Parathyroid adenoma (tissue), 2 donors: ENCODE results near the gene MYBPC3.

ENCODE experiments used
- H2AFZ ChIP-seq: fragments of 300-600 bp; sonication (generic); one replicate; pipeline ENCODE4 v1.7.0; 2017; ENCODE audit warnings: antibody characterized with exemption, mild to moderate bottlenecking
- H3K27ac ChIP-seq: fragments of 300-600 bp; sonication (generic); one replicate; pipeline ENCODE4 v1.7.0; 2017
- H3K27me3 ChIP-seq: fragments of 300-600 bp; sonication (generic); one replicate; pipeline ENCODE4 v1.7.0; 2017; ENCODE audit warnings: low read length; ENCODE audit not compliant: control insufficient read depth, insufficient read depth
- H3K36me3 ChIP-seq: fragments of 300-600 bp; sonication (generic); one replicate; pipeline ENCODE4 v1.7.0; 2017; ENCODE audit warnings: low read length; ENCODE audit not compliant: control insufficient read depth, insufficient read depth
- H3K4me1 ChIP-seq: fragments of 300-600 bp; sonication (generic); one replicate; pipeline ENCODE4 v1.7.0; 2017; ENCODE audit warnings: control low read depth
- H3K4me2 ChIP-seq: fragments of 300-600 bp; sonication (generic); one replicate; pipeline ENCODE4 v1.7.0; 2017; ENCODE audit warnings: low read length
- H3K4me3 ChIP-seq: fragments of 300-600 bp; sonication (generic); one replicate; pipeline ENCODE4 v1.7.0; 2017; ENCODE audit warnings: low read depth, low read length
- H3K79me2 ChIP-seq: fragments of 300-600 bp; sonication (generic); one replicate; pipeline ENCODE4 v1.7.0; 2017; ENCODE audit warnings: control low read depth
- H3K9ac ChIP-seq: fragments of 300-600 bp; sonication (generic); one replicate; pipeline ENCODE4 v1.7.0; 2017; ENCODE audit warnings: mild to moderate bottlenecking
- H3K9me3 ChIP-seq: fragments of 300-600 bp; sonication (generic); one replicate; pipeline ENCODE4 v1.7.0; 2017; ENCODE audit warnings: low read length; ENCODE audit not compliant: control insufficient read depth
- TF ChIP-seq, protein P1 (sequence below): fragments of 300-600 bp; sonication (generic); IDR thresholded peaks from one replicate; pipeline ENCODE4 v1.7.0; 2017; ENCODE audit warnings: antibody characterized with exemption, mild to moderate bottlenecking
- donor health status: primary hyperparathyroidism.

Gene MYBPC3

DNA sequence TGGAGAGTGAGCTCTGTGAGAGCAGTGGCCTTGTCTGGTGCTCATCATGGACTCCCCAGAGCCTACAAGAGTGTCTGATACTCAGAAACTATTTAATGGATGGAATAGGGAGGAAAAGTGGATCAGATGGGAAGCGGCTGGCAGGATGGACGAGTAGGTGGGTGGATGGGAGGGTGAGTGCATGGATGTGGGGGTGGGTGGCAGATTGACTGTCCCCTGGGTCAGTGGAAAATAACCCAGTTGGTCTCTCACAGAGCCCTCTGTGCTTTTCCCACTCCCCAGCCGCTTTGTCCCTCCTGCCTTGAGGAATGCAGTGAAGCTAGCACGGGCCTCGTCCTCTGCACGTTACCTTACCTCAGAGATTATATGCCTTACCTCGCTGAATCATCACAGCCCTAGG lies 19.9 kb upstream of the MYBPC3 start:
- Histone ChIP-seq H3K4me2 (no peak overlapping the region), H2AFZ (no peak overlapping the region), H3K27me3 (no peaks in the 10 kb centered on the region), H3K9me3 (no peaks in the 10 kb centered on the region), H3K27ac (no peak overlapping the region), H3K9ac (no peak overlapping the region), H3K36me3 (no peaks in the 10 kb centered on the region), H3K4me1 (no peaks in the 10 kb centered on the region), H3K4me3 (no peak overlapping the region), H3K79me2 (no peaks in the 10 kb centered on the region)
- TF ChIP-seq, protein P1, sequence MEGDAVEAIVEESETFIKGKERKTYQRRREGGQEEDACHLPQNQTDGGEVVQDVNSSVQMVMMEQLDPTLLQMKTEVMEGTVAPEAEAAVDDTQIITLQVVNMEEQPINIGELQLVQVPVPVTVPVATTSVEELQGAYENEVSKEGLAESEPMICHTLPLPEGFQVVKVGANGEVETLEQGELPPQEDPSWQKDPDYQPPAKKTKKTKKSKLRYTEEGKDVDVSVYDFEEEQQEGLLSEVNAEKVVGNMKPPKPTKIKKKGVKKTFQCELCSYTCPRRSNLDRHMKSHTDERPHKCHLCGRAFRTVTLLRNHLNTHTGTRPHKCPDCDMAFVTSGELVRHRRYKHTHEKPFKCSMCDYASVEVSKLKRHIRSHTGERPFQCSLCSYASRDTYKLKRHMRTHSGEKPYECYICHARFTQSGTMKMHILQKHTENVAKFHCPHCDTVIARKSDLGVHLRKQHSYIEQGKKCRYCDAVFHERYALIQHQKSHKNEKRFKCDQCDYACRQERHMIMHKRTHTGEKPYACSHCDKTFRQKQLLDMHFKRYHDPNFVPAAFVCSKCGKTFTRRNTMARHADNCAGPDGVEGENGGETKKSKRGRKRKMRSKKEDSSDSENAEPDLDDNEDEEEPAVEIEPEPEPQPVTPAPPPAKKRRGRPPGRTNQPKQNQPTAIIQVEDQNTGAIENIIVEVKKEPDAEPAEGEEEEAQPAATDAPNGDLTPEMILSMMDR, result no peak

DNA sequence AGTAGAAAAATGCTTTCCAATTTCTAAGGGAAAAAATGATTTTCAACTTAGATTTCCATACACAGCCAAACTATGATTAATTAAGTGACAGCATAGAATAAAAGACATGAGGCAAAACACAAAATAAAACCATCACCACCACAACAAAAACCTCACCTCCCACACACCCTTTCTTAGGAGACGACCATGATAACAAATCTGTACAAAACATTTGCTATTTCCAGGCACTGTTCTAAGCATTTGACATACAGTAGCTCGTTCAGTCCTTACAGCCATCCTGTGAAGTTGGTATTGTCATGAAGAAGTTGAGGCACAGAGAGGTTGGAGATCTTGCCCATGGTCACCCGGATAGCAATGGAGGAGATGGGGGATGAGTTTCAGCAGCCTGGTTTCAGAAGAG lies 17.2 kb upstream of the MYBPC3 start:
- Histone ChIP-seq H3K4me2 (no peak overlapping the region), H3K79me2 (no peaks in the 10 kb centered on the region), H3K27me3 (no peaks in the 10 kb centered on the region), H3K9me3 (no peaks in the 10 kb centered on the region), H3K36me3 (no peaks in the 10 kb centered on the region), H2AFZ (no peak overlapping the region), H3K4me1 (no peaks in the 10 kb centered on the region), H3K4me3 (no peak overlapping the region), H3K9ac (no peak overlapping the region), H3K27ac (no peak overlapping the region)
- TF ChIP-seq, protein P1, result no peak

DNA sequence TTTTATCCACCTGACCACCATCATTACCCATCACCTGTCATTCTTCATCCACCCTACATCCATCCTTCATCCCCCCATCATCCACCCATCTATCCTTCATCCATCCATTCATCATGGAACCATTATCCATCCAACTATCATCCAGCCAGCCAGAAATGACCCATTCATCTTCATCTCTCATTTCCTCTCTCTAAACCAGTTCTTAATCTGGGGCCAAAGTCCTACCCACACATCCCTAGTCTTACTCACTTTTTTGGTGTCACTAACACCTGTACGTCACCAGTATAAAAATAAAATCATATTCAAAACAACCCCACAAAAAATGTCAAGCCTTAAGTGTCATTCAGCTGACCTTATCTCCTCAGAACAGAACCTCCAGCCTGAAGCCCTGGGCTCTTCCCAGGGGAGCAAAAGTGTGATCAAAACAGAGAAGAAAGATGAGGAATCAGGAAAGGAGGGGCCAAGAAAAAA lies 13.6 kb upstream of the MYBPC3 start:
- H2AFZ ChIP-seq, result no peak overlapping the region
- H3K4me2 ChIP-seq, result no peak overlapping the region
- no peak overlapping the region for H3K4me3 ChIP-seq
- no peaks in the 10 kb centered on the region for H3K79me2 ChIP-seq
- H3K36me3 ChIP-seq, result no peaks in the 10 kb centered on the region
- H3K4me1 ChIP-seq, result no peaks in the 10 kb centered on the region
- no peak overlapping the region for H3K27ac ChIP-seq
- H3K9ac ChIP-seq, result no peak overlapping the region
- TF ChIP-seq, protein P1, result no peak
- H3K9me3 ChIP-seq, result no peaks in the 10 kb centered on the region
- H3K27me3 ChIP-seq, result no peaks in the 10 kb centered on the region

DNA sequence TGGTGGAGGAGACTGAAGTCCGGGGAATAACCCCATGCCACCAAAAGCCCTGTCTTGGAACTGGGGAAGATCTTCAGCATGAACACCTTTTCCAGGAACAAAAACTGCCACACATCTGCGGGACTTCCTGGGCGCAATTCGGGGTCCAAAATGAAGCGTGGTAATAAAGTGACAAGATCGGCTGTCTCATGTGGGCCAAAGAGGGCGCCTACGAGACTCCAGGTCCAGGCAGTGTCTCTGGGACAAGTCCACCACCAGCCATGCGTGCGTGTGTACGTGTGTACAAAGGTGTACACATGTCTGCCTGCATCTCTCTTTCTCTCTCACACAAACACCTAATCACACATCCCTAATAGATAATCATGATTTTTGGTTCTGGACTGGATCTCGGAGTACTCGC lies 8.9 kb upstream of the MYBPC3 start:
- H3K4me1 ChIP-seq, result no peaks in the 10 kb centered on the region
- no peak overlapping the region for H3K4me2 ChIP-seq
- H3K27ac ChIP-seq, result no peak overlapping the region
- no peak overlapping the region for H3K9ac ChIP-seq
- no peak overlapping the region for H2AFZ ChIP-seq
- H3K36me3 ChIP-seq, result no peaks in the 10 kb centered on the region
- H3K79me2 ChIP-seq, result no peaks in the 10 kb centered on the region
- no peaks in the 10 kb centered on the region for H3K27me3 ChIP-seq
- H3K9me3 ChIP-seq, result no peaks in the 10 kb centered on the region
- TF ChIP-seq, protein P1, result no peak
- no peak overlapping the region for H3K4me3 ChIP-seq

DNA sequence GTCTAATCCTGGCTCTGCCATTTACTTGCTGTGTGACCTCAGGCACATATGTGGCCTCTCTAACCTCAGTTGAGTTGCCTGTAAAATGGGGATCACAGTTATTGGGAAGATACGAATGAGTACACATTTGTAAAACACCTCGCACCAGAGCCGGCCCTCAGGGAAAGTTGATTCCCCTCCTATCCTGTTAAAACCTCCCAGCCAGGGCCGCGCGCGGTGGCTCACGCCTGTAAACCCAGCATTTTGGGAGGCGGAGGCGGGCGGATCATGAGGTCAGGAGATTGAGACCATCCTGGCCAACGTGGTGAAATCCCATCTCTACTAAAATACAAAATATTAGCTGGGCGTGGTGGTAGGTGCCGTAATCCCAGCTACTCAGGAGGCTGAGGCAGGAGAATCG lies 7.8 kb upstream of the MYBPC3 start:
- H2AFZ ChIP-seq, result no peak overlapping the region
- H3K4me2 ChIP-seq, result no peak overlapping the region
- no peaks in the 10 kb centered on the region for H3K27me3 ChIP-seq
- no peak overlapping the region for H3K9ac ChIP-seq
- no peaks in the 10 kb centered on the region for H3K9me3 ChIP-seq
- TF ChIP-seq, protein P1, result no peak
- no peak overlapping the region for H3K27ac ChIP-seq
- no peaks in the 10 kb centered on the region for H3K36me3 ChIP-seq
- H3K4me1 ChIP-seq, result no peaks in the 10 kb centered on the region
- H3K4me3 ChIP-seq, result no peak overlapping the region
- no peaks in the 10 kb centered on the region for H3K79me2 ChIP-seq
